Measurements from ENCODE around the gene ERN2. TPM values are rescaled to one million over a fixed set of nuclear protein-coding genes. Genes with fewer than 3 reads are reported as not detected.

The ERN2 gene
- total and polyA plus RNA-seq, 2 of the 13 experiments (the other 11 are each of a cell fraction or from before 2014, with no cell fraction given): 2.2 to 3.5 TPM

DNA sequence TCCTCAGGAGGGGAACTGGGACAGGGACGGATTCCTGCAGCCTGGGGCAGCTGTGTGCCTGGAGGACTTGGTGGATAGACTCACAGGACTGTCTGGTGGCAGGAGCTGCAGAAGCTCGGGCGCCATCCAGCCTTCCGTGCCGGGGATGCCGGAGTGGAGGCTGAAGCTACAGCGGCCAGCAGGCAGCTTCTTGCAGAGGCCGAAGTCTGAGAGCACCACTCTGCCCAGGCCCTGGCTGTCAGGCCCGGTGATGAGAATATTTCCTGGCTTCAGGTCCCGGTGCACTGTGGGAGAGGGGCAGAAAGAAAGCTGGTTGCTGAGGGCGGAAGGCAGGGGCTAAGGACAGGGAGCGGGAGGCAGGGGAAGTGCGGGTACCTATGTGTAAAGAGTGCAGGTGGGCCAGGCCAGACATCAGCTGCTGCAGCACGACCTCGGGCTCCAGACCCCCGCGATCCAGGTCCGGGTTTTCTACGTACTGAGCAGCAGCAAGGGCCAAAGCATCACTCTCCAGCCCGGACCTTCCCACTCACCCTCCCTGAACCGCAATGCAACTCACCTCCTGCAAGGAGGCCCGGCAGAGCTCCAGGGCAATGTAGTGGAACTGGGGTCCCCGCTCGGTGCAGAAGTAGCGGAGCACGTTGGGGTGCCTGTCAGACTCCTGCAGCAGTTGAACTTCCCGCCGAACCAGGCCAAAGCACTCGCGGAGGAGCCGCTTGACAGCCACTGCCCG is 18.2 kb downstream of the ERN2 start (continued):
- TF ChIP-seq, protein P1, sequence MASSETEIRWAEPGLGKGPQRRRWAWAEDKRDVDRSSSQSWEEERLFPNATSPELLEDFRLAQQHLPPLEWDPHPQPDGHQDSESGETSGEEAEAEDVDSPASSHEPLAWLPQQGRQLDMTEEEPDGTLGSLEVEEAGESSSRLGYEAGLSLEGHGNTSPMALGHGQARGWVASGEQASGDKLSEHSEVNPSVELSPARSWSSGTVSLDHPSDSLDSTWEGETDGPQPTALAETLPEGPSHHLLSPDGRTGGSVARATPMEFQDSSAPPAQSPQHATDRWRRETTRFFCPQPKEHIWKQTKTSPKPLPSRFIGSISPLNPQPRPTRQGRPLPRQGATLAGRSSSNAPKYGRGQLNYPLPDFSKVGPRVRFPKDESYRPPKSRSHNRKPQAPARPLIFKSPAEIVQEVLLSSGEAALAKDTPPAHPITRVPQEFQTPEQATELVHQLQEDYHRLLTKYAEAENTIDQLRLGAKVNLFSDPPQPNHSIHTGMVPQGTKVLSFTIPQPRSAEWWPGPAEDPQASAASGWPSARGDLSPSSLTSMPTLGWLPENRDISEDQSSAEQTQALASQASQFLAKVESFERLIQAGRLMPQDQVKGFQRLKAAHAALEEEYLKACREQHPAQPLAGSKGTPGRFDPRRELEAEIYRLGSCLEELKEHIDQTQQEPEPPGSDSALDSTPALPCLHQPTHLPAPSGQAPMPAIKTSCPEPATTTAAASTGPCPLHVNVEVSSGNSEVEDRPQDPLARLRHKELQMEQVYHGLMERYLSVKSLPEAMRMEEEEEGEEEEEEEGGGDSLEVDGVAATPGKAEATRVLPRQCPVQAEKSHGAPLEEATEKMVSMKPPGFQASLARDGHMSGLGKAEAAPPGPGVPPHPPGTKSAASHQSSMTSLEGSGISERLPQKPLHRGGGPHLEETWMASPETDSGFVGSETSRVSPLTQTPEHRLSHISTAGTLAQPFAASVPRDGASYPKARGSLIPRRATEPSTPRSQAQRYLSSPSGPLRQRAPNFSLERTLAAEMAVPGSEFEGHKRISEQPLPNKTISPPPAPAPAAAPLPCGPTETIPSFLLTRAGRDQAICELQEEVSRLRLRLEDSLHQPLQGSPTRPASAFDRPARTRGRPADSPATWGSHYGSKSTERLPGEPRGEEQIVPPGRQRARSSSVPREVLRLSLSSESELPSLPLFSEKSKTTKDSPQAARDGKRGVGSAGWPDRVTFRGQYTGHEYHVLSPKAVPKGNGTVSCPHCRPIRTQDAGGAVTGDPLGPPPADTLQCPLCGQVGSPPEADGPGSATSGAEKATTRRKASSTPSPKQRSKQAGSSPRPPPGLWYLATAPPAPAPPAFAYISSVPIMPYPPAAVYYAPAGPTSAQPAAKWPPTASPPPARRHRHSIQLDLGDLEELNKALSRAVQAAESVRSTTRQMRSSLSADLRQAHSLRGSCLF (CRISPR knock-in tag; IDR thresholded peaks at IDR 0.05; ENCODE audit: borderline replicate concordance): no peak
- TF ChIP-seq ZBTB38 (CRISPR knock-in tag; IDR thresholded peaks at IDR 0.05): peak; percentile 78
- TF ChIP-seq HCFC1 (IDR thresholded peaks at IDR 0.05; ENCODE audit: low read depth, low read length): no peak
- no peak for TF ChIP-seq POLR2AphosphoS2 (IDR thresholded peaks at IDR 0.05; ENCODE audit: low read depth, low read length)
- TF ChIP-seq ZNF839 (CRISPR knock-in tag; IDR thresholded peaks at IDR 0.05; ENCODE audit: borderline replicate concordance): peak; percentile 93; the same call in 1 of the 2 replicates
- no peak; the same call in 1 of the 2 replicates for TF ChIP-seq NR2C2 (CRISPR knock-in tag; IDR thresholded peaks at IDR 0.05; ENCODE audit: borderline replicate concordance)
- TF ChIP-seq, protein P2, sequence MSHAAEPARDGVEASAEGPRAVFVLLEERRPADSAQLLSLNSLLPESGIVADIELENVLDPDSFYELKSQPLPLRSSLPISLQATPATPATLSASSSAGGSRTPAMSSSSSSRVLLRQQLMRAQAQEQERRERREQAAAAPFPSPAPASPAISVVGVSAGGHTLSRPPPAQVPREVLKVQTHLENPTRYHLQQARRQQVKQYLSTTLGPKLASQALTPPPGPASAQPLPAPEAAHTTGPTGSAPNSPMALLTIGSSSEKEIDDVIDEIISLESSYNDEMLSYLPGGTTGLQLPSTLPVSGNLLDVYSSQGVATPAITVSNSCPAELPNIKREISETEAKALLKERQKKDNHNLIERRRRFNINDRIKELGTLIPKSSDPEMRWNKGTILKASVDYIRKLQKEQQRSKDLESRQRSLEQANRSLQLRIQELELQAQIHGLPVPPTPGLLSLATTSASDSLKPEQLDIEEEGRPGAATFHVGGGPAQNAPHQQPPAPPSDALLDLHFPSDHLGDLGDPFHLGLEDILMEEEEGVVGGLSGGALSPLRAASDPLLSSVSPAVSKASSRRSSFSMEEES (CRISPR knock-in tag; IDR thresholded peaks at IDR 0.05): no peak; the same call in 1 of the 2 replicates
- TF ChIP-seq, protein P3, sequence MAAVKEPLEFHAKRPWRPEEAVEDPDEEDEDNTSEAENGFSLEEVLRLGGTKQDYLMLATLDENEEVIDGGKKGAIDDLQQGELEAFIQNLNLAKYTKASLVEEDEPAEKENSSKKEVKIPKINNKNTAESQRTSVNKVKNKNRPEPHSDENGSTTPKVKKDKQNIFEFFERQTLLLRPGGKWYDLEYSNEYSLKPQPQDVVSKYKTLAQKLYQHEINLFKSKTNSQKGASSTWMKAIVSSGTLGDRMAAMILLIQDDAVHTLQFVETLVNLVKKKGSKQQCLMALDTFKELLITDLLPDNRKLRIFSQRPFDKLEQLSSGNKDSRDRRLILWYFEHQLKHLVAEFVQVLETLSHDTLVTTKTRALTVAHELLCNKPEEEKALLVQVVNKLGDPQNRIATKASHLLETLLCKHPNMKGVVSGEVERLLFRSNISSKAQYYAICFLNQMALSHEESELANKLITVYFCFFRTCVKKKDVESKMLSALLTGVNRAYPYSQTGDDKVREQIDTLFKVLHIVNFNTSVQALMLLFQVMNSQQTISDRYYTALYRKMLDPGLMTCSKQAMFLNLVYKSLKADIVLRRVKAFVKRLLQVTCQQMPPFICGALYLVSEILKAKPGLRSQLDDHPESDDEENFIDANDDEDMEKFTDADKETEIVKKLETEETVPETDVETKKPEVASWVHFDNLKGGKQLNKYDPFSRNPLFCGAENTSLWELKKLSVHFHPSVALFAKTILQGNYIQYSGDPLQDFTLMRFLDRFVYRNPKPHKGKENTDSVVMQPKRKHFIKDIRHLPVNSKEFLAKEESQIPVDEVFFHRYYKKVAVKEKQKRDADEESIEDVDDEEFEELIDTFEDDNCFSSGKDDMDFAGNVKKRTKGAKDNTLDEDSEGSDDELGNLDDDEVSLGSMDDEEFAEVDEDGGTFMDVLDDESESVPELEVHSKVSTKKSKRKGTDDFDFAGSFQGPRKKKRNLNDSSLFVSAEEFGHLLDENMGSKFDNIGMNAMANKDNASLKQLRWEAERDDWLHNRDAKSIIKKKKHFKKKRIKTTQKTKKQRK (IDR thresholded peaks at IDR 0.05; ENCODE audit: low read length): no peak
- TF ChIP-seq, protein P4, sequence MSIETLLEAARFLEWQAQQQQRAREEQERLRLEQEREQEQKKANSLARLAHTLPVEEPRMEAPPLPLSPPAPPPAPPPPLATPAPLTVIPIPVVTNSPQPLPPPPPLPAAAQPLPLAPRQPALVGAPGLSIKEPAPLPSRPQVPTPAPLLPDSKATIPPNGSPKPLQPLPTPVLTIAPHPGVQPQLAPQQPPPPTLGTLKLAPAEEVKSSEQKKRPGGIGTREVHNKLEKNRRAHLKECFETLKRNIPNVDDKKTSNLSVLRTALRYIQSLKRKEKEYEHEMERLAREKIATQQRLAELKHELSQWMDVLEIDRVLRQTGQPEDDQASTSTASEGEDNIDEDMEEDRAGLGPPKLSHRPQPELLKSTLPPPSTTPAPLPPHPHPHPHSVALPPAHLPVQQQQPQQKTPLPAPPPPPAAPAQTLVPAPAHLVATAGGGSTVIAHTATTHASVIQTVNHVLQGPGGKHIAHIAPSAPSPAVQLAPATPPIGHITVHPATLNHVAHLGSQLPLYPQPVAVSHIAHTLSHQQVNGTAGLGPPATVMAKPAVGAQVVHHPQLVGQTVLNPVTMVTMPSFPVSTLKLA (IDR thresholded peaks at IDR 0.05): no peak
- no peak for TF ChIP-seq ZNF3 (CRISPR knock-in tag; IDR thresholded peaks at IDR 0.05)
- TF ChIP-seq RARA (CRISPR knock-in tag; IDR thresholded peaks at IDR 0.05): 0 out of 2 replicates have a peak, but pooled peaks have one; percentile 9
- TF ChIP-seq, protein P5, sequence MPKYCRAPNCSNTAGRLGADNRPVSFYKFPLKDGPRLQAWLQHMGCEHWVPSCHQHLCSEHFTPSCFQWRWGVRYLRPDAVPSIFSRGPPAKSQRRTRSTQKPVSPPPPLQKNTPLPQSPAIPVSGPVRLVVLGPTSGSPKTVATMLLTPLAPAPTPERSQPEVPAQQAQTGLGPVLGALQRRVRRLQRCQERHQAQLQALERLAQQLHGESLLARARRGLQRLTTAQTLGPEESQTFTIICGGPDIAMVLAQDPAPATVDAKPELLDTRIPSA (CRISPR knock-in tag; IDR thresholded peaks at IDR 0.05; ENCODE audit: borderline replicate concordance): no peak
- TF ChIP-seq ZMYM3 (CRISPR knock-in tag; IDR thresholded peaks at IDR 0.05): peak; percentile 86
- TF ChIP-seq ZNF543 (CRISPR knock-in tag; IDR thresholded peaks at IDR 0.05): peak; percentile 30; the same call in 1 of the 2 replicates
- peak; percentile 40; the same call in 1 of the 2 replicates for TF ChIP-seq HDAC1 (CRISPR knock-in tag; IDR thresholded peaks at IDR 0.05)
- TF ChIP-seq FOSL1 (CRISPR knock-in tag; IDR thresholded peaks at IDR 0.05; ENCODE audit: borderline replicate concordance): no peak

All from HepG2 (cell line).